Measurements from ENCODE around the gene LIPG. TPM values are rescaled to one million over a fixed set of nuclear protein-coding genes. Genes with fewer than 3 reads are reported as not detected.

LIPG gene
- total and polyA plus RNA-seq, 2 of the 13 experiments (the other 11 are each of a cell fraction or from before 2014, with no cell fraction given), result 0.96 to 10.8 TPM

- Histone ChIP-seq H3K4me1 (ENCODE audit: insufficient read depth, low read length) (no peaks in the 10 kb centered on the region), H3K36me3 (replicated peaks in 1 of 2; ENCODE audit: control insufficient read depth in 1 of 2, insufficient read depth in 2 of 2, low read length in 2 of 2) (no peaks in the 10 kb centered on the region), H3K4me2 (ENCODE audit: low read depth, low read length) (no peak overlapping the region), H3K9ac (ENCODE audit: insufficient read depth, low read depth, low read length) (no peak overlapping the region), H3K27ac (ENCODE audit: extremely low read length, insufficient read depth, low read length) (no peak overlapping the region), H3K9me3 (ENCODE audit: low read length) (no peaks in the 10 kb centered on the region), H3K79me2 (ENCODE audit: insufficient read depth, low read length) (no peaks in the 10 kb centered on the region), H2AFZ (ENCODE audit: low read length) (no peak overlapping the region), H3K27me3 (ENCODE audit: control insufficient read depth in 1 of 2, insufficient read depth in 2 of 2, low read length in 2 of 2) (no peaks in the 10 kb centered on the region; a peak in 1 of 5 replicates), H4K20me1 (ENCODE audit: insufficient read depth, low read length) (no peaks in the 10 kb centered on the region), H3K4me3 (replicated peaks in 1 of 3; ENCODE audit: insufficient read depth in 1 of 3, low read depth in 2 of 3, low read length in 3 of 3) (no peak overlapping the region)
- intact Hi-C loops (cut with micrococcal nuclease; ENCODE audit: unreplicated experiment) (no loop called here), in situ Hi-C loops (cut with HindIII; ENCODE audit: extremely low pct_ligation_motif_present, low pct_unique_long_range_greater_than_20kb) (no loop called here)
- 29% methylated on average over 5 of the region's 6 CpGs for WGBS (ENCODE audit: low lambda C conversion rate)
- ChIA-PET POLR2A (no interaction called here), CTCF (ENCODE audit: low intra/inter-chr PET ratio, low total read pairs) (no interaction called here)
- DNase-seq (ENCODE audit: low spot score) (no peak), ATAC-seq (no peak), FAIRE-seq (no peak)
- no TSS peak for BruUV-seq (replicated peaks)
- TF ChIP-seq CBX1 (IDR thresholded peaks at IDR 0.05; ENCODE audit: low read depth) (no peak), TBX2 (CRISPR knock-in tag; IDR thresholded peaks at IDR 0.05; ENCODE audit: borderline replicate concordance) (no peak), PBX3 (CRISPR knock-in tag; IDR thresholded peaks at IDR 0.05; ENCODE audit: borderline replicate concordance) (no peak), ZNF224 (CRISPR knock-in tag; IDR thresholded peaks at IDR 0.05) (no peak), TEAD2 (CRISPR knock-in tag; IDR thresholded peaks at IDR 0.05) (no peak), MAFK (conservative IDR thresholded peaks at IDR 0.05 in 1 of 2, IDR thresholded peaks at IDR 0.05 in 1 of 2; ENCODE audit: low read length in 2 of 2) (no peak), AHR (CRISPR knock-in tag; IDR thresholded peaks at IDR 0.05) (no peak), ZNF333 (CRISPR knock-in tag; IDR thresholded peaks at IDR 0.05; ENCODE audit: borderline replicate concordance) (no peak), HMG20A (CRISPR knock-in tag; IDR thresholded peaks at IDR 0.05; ENCODE audit: borderline replicate concordance) (no peak), ZFP91 (CRISPR knock-in tag; IDR thresholded peaks at IDR 0.05; ENCODE audit: borderline replicate concordance) (no peak), KLF13 (CRISPR knock-in tag; IDR thresholded peaks at IDR 0.05) (no peak), PCBP2 (optimal IDR thresholded peaks at IDR 0.05; ENCODE audit: low read depth, low read length, poor library complexity, severe bottlenecking) (no peak), JUN (CRISPR knock-in tag; IDR thresholded peaks at IDR 0.05) (no peak), HNF1A (IDR thresholded peaks at IDR 0.05; ENCODE audit: low read depth) (no peak), HNF1A (CRISPR knock-in tag; IDR thresholded peaks at IDR 0.05; ENCODE audit: borderline replicate concordance) (no peak), U2AF1 (optimal IDR thresholded peaks at IDR 0.05; ENCODE audit: low read depth, low read length) (no peak), CAMTA2 (CRISPR knock-in tag; IDR thresholded peaks at IDR 0.05; ENCODE audit: borderline replicate concordance) (no peak), ZNF839 (CRISPR knock-in tag; IDR thresholded peaks at IDR 0.05; ENCODE audit: borderline replicate concordance) (no peak)
These were observed 11.1 kb upstream of the LIPG start for GRCh38 chr18:49550621-49551339.
